Stimulated activated CD8-positive, alpha-beta memory T cell treated with anti-CD3 and anti-CD28 coated beads, Interleukin-15, amount 100 ng/mL, for 24 hours (primary cell): Measurements from ENCODE around the gene CD3D.

Experiments
- DNase-seq: peaks from one replicate; pipeline ENCODE4 v3.0.0-alpha.2; 2020; ENCODE audit warnings: low read depth

CD3D gene

GRCh38 chr11:118342503-118343161 is at the start of gene CD3D:
Gene CD3D (minus strand): TSS chr11:118342705. CDS start chr11:118342607, 98 bp downstream.
- no peak for DNase-seq

- DNase-seq: no peak
Measured at GRCh38 chr11:118383657-118384056, 41.2 kb upstream of the CD3D start.

- no peak for DNase-seq
Measured at GRCh38 chr11:118382954-118383353, 40.4 kb upstream of the CD3D start.

- DNase-seq: no peak
Measured at GRCh38 chr11:118380571-118380970, 38.1 kb upstream of the CD3D start.

GRCh38 chr11:118379497-118379896 is 37.0 kb upstream of the CD3D start:
- DNase-seq: no peak

- no peak for DNase-seq
Measured at GRCh38 chr11:118375978-118376377, 33.5 kb upstream of the CD3D start.

GRCh38 chr11:118374729-118375128 is 32.2 kb upstream of the CD3D start:
- DNase-seq: no peak

GRCh38 chr11:118373871-118374270 is 31.4 kb upstream of the CD3D start:
- DNase-seq: no peak

GRCh38 chr11:118373263-118373662 is 30.8 kb upstream of the CD3D start:
- no peak for DNase-seq

- no peak for DNase-seq
Measured at GRCh38 chr11:118370774-118371173, 28.3 kb upstream of the CD3D start.

GRCh38 chr11:118366287-118366686 is 23.8 kb upstream of the CD3D start:
- DNase-seq: no peak

GRCh38 chr11:118364956-118365615 is 22.6 kb upstream of the CD3D start:
- DNase-seq: no peak

- peak; percentile 98 for DNase-seq
Measured at GRCh38 chr11:118359295-118359958, 16.9 kb upstream of the CD3D start, which contains the start of gene UBE4A. Gene UBE4A (plus strand): TSS chr11:118359600. CDS start chr11:118365081, 5,481 bp downstream.

GRCh38 chr11:118358071-118358470 is 15.6 kb upstream of the CD3D start:
- no peak for DNase-seq

- DNase-seq: no peak
Measured at GRCh38 chr11:118353084-118353710, 10.7 kb upstream of the CD3D start.

- no peak for DNase-seq
Measured at GRCh38 chr11:118349475-118349874, 7.0 kb upstream of the CD3D start.

- peak; percentile 21 for DNase-seq
Measured at GRCh38 chr11:118343981-118344515, 1.5 kb upstream of the CD3D start, which contains the start of gene CD3G. Gene CD3G (plus strand): TSS chr11:118344344. CDS start chr11:118344424, 80 bp downstream.

- no peak for DNase-seq
Measured at GRCh38 chr11:118343248-118343647, 743 bp upstream of the CD3D start.

- no peak for DNase-seq
Measured at GRCh38 chr11:118341815-118342489, 553 bp downstream of the CD3D start.

- DNase-seq: no peak
Measured at GRCh38 chr11:118341261-118341660, 1.2 kb downstream of the CD3D start.

GRCh38 chr11:118340449-118340848 is 2.1 kb downstream of the CD3D start:
- no peak for DNase-seq
